Stimulated activated naive CD8-positive, alpha-beta T cell treated with anti-CD3 and anti-CD28 coated beads, Interleukin-15, amount 100 ng/mL, for 72 hours (primary cell): ENCODE measurements around the gene COL13A1.

ENCODE experiments used
- ATAC-seq: fragments of 150-1000 bp; cut with Tn5 transposase; 2 replicates; pipeline ENCODE4 v1.10.0; 2021; ENCODE audit warnings: mild to moderate bottlenecking, moderate library complexity
- DNase-seq, 2 donors: peaks; one replicate each; pipeline ENCODE4 v3.0.0; 2021 to 2022
- H3K27ac Mint-ChIP-seq, 2 donors: one replicate each; pipeline ENCODE4 v1.8.0; 2022; ENCODE audit warnings: mild to moderate bottlenecking in 2 of 2, mixed read lengths in 2 of 2, moderate library complexity in 2 of 2
- H3K27me3 Mint-ChIP-seq: one replicate; pipeline ENCODE4 v1.8.0; 2022; ENCODE audit warnings: mixed read lengths
- H3K4me1 Mint-ChIP-seq: one replicate; pipeline ENCODE4 v1.8.0; 2022; ENCODE audit warnings: mild to moderate bottlenecking, mixed read lengths
- H3K4me3 Mint-ChIP-seq, 2 donors: one replicate each; pipeline ENCODE4 v1.8.0; 2022; ENCODE audit warnings: mild to moderate bottlenecking in 2 of 2, mixed read lengths in 2 of 2, moderate library complexity in 1 of 2
- H3K9me3 Mint-ChIP-seq, 2 donors: one replicate each; pipeline ENCODE4 v1.8.0; 2022; ENCODE audit warnings: mixed read lengths in 2 of 2

The COL13A1 gene

DNA sequence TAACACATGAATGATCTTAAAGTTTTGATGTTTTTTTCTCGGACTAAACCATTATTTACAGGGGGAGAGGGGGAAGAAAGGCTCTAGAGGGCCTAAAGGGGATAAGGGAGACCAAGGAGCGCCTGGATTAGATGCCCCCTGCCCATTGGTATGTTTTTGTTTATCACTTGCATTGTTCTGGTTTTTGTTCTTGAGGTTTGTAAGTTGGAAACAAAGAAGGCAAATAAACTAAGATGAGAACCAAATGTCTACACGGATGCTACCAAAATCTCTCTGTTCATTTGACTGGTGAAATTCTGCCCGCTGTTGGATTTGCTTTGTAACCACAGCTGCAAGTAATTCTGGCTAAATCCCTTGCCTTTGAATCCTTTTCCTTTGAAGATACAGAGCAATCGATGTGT is 151.1 kb downstream of the COL13A1 start:
- H3K27ac Mint-ChIP-seq, result peak overlapping the region in 1 of 2 donors; percentile 43
- ATAC-seq, result no peak
- no peaks in the 10 kb centered on the region for H3K4me1 Mint-ChIP-seq
- no peaks in the 10 kb centered on the region for H3K9me3 Mint-ChIP-seq
- H3K27me3 Mint-ChIP-seq, result peaks cover 9% of the 10 kb centered on the region
- H3K4me3 Mint-ChIP-seq, result no peak overlapping the region
- DNase-seq, result no peak

DNA sequence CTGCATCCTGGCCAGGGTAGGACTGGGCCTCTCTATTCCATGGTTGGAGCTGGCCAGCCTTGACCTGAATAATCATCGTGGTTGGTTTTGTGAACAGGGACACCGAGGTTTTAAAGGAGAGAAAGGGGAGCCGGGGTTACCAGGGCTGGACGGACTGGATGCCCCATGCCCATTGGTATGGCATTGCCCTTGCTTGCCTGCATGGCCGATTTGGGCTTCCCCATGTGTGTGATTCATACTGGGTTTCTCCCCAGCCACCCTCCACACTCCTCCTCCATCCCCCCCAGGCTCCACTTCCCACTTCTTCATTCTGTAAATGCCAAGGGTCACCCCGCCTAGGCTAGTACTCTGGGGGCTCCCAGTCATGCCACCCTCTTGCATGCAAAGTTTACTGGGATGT is 152.1 kb downstream of the COL13A1 start:
- Mint-ChIP-seq H3K9me3 (no peaks in the 10 kb centered on the region), H3K27ac (no peak overlapping the region), H3K4me1 (no peaks in the 10 kb centered on the region), H3K27me3 (peaks cover 9% of the 10 kb centered on the region), H3K4me3 (no peak overlapping the region)
- ATAC-seq, result no peak
- no peak for DNase-seq

DNA sequence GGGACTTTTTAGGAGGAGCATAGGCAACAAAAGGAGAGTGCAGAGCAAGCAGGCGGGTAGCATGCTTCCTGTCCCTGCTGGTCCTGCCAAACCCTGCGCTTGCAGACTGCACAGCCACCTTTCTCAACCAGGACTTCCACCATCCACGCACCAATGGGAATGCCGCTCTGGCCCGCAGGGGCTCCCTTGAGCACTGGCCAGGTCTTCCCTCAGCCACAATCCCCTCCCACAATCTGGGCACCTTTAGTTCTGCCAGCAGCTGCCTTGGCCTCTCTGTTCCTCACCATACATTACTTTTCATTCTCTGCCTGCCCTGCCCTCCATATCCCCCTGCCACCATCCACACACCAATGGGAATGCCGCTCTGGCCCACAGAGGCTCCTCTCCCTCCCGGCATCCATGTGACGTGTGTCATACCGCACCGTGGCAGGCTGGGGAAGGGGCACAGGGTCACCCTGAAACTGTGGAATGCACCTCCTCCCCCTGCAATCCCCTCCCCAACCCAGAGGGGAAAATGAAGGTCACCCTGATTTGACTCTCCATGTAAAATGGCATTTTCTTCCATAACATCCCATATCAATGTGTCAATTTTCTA is 153.6 kb downstream of the COL13A1 start:
- ATAC-seq (no peak), DNase-seq (no peak)
- Mint-ChIP-seq H3K4me1 (no peaks in the 10 kb centered on the region), H3K27me3 (peaks cover 15% of the 10 kb centered on the region), H3K9me3 (no peaks in the 10 kb centered on the region), H3K27ac (no peak overlapping the region), H3K4me3 (no peak overlapping the region)

DNA sequence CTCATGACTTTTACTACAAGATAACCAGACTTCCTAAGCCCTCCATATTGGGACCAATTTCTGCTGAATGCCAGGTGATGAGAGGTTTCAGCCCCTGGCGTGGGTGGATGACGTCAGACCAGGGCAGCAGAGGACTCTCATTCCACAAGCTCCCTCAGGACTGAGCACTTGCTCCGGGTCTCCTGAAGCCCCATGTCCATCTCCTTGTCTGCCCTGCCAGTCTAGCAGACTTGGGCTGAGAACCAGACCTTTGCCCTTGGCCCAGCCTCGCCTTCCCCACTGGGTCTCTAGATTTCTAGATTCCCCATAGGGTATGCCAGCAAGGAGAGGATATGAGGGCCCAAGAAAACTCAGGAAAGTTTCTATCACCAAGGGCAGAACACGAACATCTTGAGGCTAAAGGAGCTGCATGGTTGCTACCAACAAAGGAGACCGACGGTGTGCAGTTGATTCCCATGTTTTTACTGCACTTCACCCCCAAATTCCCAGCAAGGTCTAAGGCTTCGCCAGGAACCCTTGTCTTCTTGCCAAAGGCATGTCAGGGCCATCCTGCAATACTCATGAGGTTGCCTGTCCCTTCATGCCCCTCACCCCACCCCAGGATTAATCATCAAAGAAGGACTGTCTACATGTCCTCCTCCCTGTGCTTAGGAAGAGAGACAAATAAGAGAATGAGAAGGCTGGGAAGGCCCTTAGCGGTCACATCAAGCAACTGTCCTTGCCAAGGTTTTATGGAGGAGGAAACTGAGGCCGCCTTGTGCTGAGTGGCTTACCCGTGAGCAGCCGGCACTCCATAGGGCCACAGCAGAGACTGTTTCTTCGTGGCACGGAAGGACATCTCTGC is 154.4 kb downstream of the COL13A1 start:
- Mint-ChIP-seq H3K4me1 (no peaks in the 10 kb centered on the region), H3K9me3 (no peaks in the 10 kb centered on the region), H3K4me3 (no peak overlapping the region), H3K27me3 (peaks cover 19% of the 10 kb centered on the region), H3K27ac (no peak overlapping the region)
- ATAC-seq (no peak), DNase-seq (no peak)

DNA sequence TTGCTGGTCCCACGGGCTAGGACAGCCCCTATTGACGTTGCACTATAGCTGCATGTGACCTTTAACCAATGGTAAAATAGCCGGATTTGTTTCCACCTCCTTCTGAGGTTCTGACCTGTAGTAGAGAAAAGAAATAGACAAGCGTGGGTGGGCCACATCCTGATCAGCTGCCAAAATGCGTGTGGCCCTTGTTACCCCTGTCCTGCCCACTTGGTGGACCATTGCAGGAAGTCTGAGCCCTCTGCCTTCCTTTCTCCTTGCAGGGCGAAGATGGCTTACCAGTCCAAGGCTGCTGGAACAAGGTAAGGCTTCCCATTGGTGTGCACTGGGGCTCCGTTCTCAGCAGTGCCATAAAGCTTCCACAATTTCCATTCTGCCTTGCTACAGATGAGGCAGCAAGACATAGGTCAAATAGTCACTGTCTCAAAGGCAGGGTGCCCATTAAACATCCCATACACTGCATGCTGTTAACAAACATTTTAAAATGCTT is 155.1 kb downstream of the COL13A1 start:
- Mint-ChIP-seq H3K27ac (no peak overlapping the region), H3K4me3 (no peak overlapping the region), H3K4me1 (no peaks in the 10 kb centered on the region), H3K27me3 (peaks cover 26% of the 10 kb centered on the region), H3K9me3 (no peaks in the 10 kb centered on the region)
- DNase-seq (no peak), ATAC-seq (no peak)

DNA sequence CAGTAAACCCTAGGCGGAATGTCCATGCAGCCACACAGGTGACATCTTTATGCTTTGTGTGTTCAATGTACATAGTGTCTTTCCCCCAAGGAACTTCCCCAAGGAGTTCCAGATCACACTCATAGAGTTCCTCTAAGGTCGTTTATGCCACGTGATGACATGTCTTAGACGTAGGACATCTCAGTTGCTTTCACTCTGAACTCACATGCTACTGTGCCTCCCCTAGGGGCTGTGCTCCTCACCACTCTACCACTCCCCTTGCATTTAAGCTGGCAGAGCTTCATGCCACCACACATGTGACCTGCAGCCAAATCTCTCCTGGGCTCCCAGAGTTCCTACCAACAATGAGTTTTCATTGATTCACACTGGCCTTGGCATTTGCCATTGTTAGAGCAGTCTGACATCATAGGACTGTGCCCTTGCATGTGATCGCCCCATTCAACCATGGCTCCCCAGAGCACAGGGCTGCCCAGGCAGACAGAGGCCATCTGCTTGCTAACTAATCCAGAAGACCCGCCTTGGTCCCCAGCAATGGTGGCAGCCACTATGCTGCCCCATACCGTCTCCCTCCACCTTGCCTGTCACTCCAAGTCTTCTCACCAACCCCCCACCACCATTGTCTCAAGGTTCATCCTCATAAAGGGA is 155.7 kb downstream of the COL13A1 start:
- Mint-ChIP-seq H3K27ac (no peak overlapping the region), H3K27me3 (peaks cover 29% of the 10 kb centered on the region), H3K4me1 (no peaks in the 10 kb centered on the region), H3K4me3 (no peak overlapping the region), H3K9me3 (no peaks in the 10 kb centered on the region)
- DNase-seq (no peak), ATAC-seq (no peak)

DNA sequence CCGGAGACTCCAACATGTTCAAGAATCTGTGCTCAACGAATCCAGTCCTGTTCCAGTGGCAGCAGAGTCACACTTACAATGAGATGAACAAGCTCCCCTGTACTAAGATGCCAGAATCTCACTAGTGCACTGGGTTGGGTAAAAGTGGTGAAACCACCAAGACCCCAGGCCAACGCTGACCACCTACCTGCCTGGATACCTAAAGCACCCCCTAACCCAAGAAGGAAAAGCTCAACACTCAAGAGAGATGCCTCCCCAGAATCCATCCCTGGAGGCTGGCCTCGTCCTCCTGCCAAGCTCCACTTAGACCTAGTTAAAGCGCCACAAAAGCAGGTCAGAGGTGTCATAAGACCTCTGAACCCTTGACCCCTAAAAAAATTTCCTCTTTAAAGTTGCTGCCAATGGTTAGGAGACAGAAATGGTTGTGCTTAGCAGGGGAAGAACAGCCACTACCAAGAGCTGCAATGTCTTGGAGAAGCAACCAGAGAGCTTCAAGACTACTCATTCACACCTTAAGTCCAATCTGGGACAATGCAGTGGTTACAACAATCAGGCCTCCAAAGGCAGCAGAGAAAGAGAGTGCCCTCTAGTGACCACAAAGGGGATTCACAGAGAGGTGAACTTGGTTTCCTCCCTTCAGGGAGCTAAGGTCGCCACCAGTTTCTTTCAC is 156.3 kb downstream of the COL13A1 start:
- Mint-ChIP-seq H3K27me3 (peaks cover 36% of the 10 kb centered on the region), H3K4me1 (no peaks in the 10 kb centered on the region), H3K4me3 (no peak overlapping the region), H3K9me3 (no peaks in the 10 kb centered on the region), H3K27ac (no peak overlapping the region)
- peak; percentile 77 for ATAC-seq
- peak; percentile 21 to 31 for DNase-seq

DNA sequence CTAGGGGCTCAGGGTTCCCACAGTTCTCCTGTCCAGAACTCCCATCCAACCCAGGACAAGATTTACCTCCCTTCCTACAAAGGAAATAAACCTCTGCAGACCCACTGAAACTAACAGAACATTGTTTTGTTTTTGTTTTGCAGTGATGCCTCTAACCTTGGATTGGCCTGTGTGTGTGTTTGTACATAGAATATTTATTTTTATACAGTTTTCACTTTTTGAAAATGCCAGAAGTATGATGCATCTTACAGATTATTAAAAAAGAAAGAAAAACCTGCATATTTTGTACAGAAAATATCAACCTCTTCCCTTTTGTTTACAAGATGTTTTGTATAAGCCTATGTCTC is 156.8 kb downstream of the COL13A1 start:
- DNase-seq (no peak), ATAC-seq (no peak)
- Mint-ChIP-seq H3K9me3 (no peaks in the 10 kb centered on the region), H3K4me1 (no peaks in the 10 kb centered on the region), H3K27me3 (peaks cover 41% of the 10 kb centered on the region), H3K27ac (no peak overlapping the region), H3K4me3 (no peak overlapping the region)

DNA sequence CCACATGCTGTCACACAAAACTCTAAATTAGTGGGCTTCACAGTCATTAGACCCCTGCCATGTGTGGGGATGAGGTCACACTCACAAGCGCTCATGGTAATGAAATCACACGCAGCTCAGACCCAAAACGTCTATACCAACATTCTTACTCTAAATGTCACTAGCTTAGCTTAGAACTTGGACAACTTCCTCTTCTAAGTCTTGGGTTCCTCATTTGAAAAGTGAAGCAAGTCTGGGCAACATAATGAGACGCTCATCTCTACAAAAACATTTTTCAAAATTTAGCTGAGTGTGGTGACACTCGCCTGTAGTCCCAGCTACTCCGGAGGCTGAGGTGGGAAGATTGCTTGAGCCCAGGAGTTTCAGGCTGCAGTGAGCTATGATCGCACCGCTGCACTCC is 158.2 kb downstream of the COL13A1 start:
- no peak overlapping the region for H3K27ac Mint-ChIP-seq
- H3K27me3 Mint-ChIP-seq, result peaks cover 45% of the 10 kb centered on the region
- H3K4me1 Mint-ChIP-seq, result no peaks in the 10 kb centered on the region
- no peak for ATAC-seq
- H3K9me3 Mint-ChIP-seq, result no peaks in the 10 kb centered on the region
- DNase-seq, result no peak
- H3K4me3 Mint-ChIP-seq, result no peak overlapping the region

DNA sequence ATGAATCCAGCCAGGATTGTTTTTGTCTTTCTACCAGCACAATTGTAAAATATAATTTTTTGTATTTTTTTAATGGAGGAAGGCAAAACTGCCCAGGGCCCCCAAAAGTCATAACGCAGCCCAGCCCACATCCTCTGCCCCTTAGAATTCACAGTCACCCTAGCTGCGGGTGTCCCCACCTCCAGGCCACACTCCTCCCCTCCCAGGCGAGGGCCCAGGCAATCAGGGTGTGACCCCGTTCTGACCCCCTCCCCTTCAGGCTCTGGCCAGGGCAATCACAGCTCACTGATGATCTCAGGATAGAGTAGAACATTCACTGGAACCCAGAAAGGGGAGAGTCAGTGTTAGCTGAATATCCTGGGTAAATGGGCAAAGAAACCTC is 158.9 kb downstream of the COL13A1 start:
- H3K4me3 Mint-ChIP-seq, result no peak overlapping the region
- H3K9me3 Mint-ChIP-seq, result no peaks in the 10 kb centered on the region
- peaks cover 42% of the 10 kb centered on the region for H3K27me3 Mint-ChIP-seq
- ATAC-seq (no peak), DNase-seq (no peak)
- H3K4me1 Mint-ChIP-seq, result no peaks in the 10 kb centered on the region
- H3K27ac Mint-ChIP-seq, result peak overlapping the region in 1 of 2 donors; percentile 4

DNA sequence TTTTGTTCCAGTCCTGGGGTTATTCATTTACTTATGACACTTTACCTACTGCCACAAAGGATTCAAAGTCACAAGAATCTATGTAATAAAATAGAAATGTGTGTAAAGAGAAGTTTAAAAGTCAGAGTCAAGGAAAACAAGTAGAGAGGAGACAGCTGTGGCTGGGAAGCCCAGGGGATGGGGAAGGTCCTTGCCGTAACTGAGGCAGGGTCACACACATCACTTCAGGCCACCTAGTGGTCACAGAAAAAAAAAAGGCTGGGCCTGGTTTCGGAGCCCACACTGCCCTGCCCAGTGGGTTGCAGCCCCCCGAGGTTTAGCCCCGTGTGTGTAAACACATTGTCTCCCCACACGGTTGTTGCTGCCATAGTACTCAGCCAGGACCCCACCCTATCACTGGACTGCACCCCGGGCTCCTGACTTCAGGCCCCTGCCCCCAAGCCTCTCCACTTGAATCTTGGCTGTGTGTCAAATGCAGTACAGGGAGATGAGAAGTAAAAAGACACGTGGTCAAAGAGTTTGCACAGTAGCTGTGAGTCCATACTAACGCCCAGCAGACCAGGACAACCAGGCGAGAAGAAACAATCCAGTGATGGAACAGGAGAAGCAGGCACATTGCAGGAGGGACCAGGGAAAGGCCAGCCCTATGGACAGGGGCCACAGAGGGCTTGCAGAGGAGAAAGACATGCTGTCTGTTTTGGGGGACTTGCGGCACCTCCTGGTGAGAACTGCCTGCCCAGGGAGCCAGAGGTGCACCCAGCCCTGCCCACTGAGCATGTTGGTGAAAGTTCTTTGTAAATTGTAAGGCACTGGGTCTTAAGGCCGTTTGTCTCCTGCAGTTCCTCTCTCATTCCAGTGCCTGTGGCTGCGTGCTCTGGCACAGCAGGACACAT is 159.5 kb downstream of the COL13A1 start:
- H3K27me3 Mint-ChIP-seq, result peaks cover 36% of the 10 kb centered on the region
- H3K9me3 Mint-ChIP-seq, result no peaks in the 10 kb centered on the region
- DNase-seq (no peak), ATAC-seq (no peak)
- H3K4me3 Mint-ChIP-seq, result no peak overlapping the region
- H3K27ac Mint-ChIP-seq, result peak overlapping the region in 1 of 2 donors; percentile 4
- H3K4me1 Mint-ChIP-seq, result no peaks in the 10 kb centered on the region

DNA sequence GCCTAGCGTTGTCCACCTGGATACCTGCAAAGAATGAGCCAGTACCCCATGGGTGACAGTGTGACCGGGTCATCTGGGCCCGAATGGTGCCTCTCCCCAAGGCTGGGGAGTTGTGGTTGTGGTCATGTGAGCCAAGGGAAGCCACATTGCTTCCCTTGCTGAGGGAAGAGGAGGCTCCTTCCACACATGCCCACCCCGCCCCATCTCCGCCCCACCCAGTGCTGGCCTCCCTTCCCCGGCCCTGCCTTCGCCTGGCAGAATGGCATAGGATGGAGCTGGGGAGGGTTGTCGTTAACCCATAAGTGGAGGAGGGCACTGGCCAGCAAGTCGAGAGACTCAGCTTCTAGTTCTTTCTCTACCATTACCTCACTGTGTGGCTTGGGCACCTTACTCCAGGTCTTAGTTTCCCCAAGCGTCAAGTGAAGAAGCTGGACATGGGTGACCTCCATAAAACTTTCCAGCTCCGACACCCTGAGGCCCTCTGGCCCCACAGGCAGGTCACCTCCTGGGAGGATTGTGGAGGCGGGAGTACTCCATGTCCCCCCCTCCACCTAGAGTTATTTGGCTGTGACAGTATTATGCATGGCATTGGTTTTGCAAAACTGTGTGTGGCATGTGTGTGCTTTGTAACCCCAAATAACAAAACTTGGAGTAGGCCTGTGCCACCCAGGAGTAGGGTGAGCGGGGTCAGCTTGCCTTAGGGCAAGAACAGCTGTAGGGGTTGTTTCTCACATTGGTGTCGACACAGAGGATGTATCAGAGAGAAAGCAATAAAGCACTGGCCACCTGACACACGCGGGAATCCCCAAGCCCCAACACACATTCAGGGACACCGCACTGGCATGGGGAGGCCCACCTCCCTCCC is 160.4 kb downstream of the COL13A1 start:
- DNase-seq (no peak), ATAC-seq (no peak)
- no peak overlapping the region for H3K4me3 Mint-ChIP-seq
- H3K9me3 Mint-ChIP-seq, result no peaks in the 10 kb centered on the region
- H3K27me3 Mint-ChIP-seq, result peaks cover 36% of the 10 kb centered on the region
- H3K27ac Mint-ChIP-seq, result no peak overlapping the region
- no peaks in the 10 kb centered on the region for H3K4me1 Mint-ChIP-seq

DNA sequence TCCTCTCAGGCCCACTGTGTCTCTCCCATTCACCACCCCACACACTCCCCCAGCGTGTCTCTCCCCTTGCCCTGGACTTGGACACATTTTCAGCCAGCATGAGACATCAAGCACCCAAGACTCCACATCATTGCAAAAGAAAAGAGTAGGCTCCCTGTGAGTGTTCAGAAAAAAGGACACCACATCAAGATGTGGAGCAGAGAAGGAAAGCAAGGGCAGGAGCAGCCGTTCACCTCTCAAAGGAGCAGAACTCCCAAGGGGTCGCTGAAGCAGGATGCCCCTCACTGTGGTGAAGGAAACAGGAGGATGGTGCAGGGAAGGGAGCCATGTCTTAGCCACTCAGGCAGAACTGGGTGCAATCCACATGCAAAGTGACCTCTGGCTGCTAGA is 161.0 kb downstream of the COL13A1 start:
- Mint-ChIP-seq H3K27me3 (peaks cover 36% of the 10 kb centered on the region), H3K27ac (no peak overlapping the region), H3K4me3 (no peak overlapping the region), H3K9me3 (no peaks in the 10 kb centered on the region), H3K4me1 (no peaks in the 10 kb centered on the region)
- no peak for DNase-seq
- ATAC-seq, result no peak

DNA sequence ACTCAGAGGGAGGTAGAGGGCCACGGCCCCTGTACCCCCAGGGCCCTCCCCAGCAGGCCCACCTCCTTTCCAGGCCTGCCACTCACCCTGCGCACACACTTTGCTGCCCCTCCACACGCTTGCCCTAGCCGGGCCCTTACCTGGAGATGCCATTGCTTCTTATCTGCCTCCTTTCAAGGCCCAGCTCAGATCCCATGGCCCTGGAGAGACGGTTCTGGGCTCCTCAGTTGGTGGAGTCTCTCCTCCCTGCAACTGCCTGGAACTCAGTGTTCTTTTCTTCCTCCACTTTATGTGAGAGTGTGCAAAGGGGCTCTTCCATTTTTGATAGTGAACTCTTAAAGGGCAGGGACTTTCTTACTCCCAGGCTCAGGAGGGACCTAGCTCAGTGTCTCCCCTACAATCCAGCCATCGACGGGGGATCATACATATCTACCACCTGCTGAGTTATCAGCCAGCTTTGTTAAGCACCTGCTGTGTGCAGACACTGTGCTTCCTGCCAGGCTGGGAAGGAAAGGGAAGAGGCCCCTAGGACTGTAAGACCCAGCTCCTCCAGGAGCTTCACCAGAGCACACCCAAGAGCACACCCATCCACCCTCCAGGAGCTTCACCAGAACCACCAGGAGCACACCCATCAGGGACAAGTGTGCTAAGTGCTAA is 161.6 kb downstream of the COL13A1 start:
- H3K27me3 Mint-ChIP-seq, result peaks cover 36% of the 10 kb centered on the region
- no peak overlapping the region for H3K4me3 Mint-ChIP-seq
- H3K4me1 Mint-ChIP-seq, result no peaks in the 10 kb centered on the region
- ATAC-seq (peak; percentile 20), DNase-seq (no peak)
- H3K27ac Mint-ChIP-seq, result no peak overlapping the region
- H3K9me3 Mint-ChIP-seq, result no peaks in the 10 kb centered on the region
